ENCODE data around the gene ASXL1.

ASXL1 gene

GRCh38 chr20:32421290-32421689 is 63.2 kb downstream of the ASXL1 start:
- Histone ChIP-seq H3K4me2 (ENCODE audit: low read length) (no peak overlapping the region), H3K9me3 (ENCODE audit: low read length) (no peaks in the 10 kb centered on the region), H4K20me1 (ENCODE audit: insufficient read depth, low read length) (no peaks in the 10 kb centered on the region), H3K9ac (ENCODE audit: low read length) (no peak overlapping the region), H3K27me3 (ENCODE audit: insufficient read depth, low read length) (no peaks in the 10 kb centered on the region), H3K4me3 (ENCODE audit: low read depth, low read length, poor library complexity, severe bottlenecking) (no peak overlapping the region), H3K9me2 (ENCODE audit: low read depth, low read length) (no peaks in the 10 kb centered on the region), H3K79me2 (ENCODE audit: insufficient read depth, low read length) (peaks cover 48% of the 10 kb centered on the region), H3K36me3 (ENCODE audit: insufficient read depth, low read length) (peaks cover 39% of the 10 kb centered on the region), H2AFZ (ENCODE audit: low read length) (no peak overlapping the region), H3K27ac (ENCODE audit: low read depth, low read length, poor library complexity, severe bottlenecking) (no peak overlapping the region), H3K4me1 (ENCODE audit: insufficient read depth, low read length, severe bottlenecking) (no peaks in the 10 kb centered on the region), H3F3A (ENCODE audit: insufficient read depth, low read length) (no peaks in the 10 kb centered on the region)
- TF ChIP-seq CTCF (IDR thresholded peaks at IDR 0.05; ENCODE audit: low read length) (no peak), EZH2 (IDR thresholded peaks at IDR 0.05; ENCODE audit: borderline replicate concordance, low read length) (no peak)

GRCh38 chr20:32427996-32428395 is 69.9 kb downstream of the ASXL1 start:
- Histone ChIP-seq H3K27ac (ENCODE audit: low read depth, low read length, poor library complexity, severe bottlenecking) (no peak overlapping the region), H3K9me2 (ENCODE audit: low read depth, low read length) (no peaks in the 10 kb centered on the region), H3K36me3 (ENCODE audit: insufficient read depth, low read length) (peaks cover 89% of the 10 kb centered on the region), H2AFZ (ENCODE audit: low read length) (no peak overlapping the region), H3K27me3 (ENCODE audit: insufficient read depth, low read length) (no peaks in the 10 kb centered on the region), H3F3A (ENCODE audit: insufficient read depth, low read length) (no peaks in the 10 kb centered on the region), H3K4me1 (ENCODE audit: insufficient read depth, low read length, severe bottlenecking) (no peaks in the 10 kb centered on the region), H3K4me2 (ENCODE audit: low read length) (no peak overlapping the region), H3K79me2 (ENCODE audit: insufficient read depth, low read length) (peaks cover 13% of the 10 kb centered on the region), H3K9me3 (ENCODE audit: low read length) (no peaks in the 10 kb centered on the region), H3K9ac (ENCODE audit: low read length) (no peak overlapping the region), H3K4me3 (ENCODE audit: low read depth, low read length, poor library complexity, severe bottlenecking) (no peak overlapping the region), H4K20me1 (ENCODE audit: insufficient read depth, low read length) (no peaks in the 10 kb centered on the region)
- no peak for TF ChIP-seq CTCF (IDR thresholded peaks at IDR 0.05; ENCODE audit: low read length)
- no peak for TF ChIP-seq EZH2 (IDR thresholded peaks at IDR 0.05; ENCODE audit: borderline replicate concordance, low read length)

GRCh38 chr20:32429343-32429742 is 71.2 kb downstream of the ASXL1 start:
- Histone ChIP-seq H3K27me3 (ENCODE audit: insufficient read depth, low read length) (no peaks in the 10 kb centered on the region), H3K9me2 (ENCODE audit: low read depth, low read length) (no peaks in the 10 kb centered on the region), H3K36me3 (ENCODE audit: insufficient read depth, low read length) (peaks cover 93% of the 10 kb centered on the region), H3K4me1 (ENCODE audit: insufficient read depth, low read length, severe bottlenecking) (no peaks in the 10 kb centered on the region), H3K79me2 (ENCODE audit: insufficient read depth, low read length) (peaks cover 13% of the 10 kb centered on the region; the same call in 1 of the 2 replicates), H4K20me1 (ENCODE audit: insufficient read depth, low read length) (no peaks in the 10 kb centered on the region), H2AFZ (ENCODE audit: low read length) (no peak overlapping the region), H3F3A (ENCODE audit: insufficient read depth, low read length) (no peaks in the 10 kb centered on the region), H3K9me3 (ENCODE audit: low read length) (no peaks in the 10 kb centered on the region), H3K9ac (ENCODE audit: low read length) (no peak overlapping the region), H3K27ac (ENCODE audit: low read depth, low read length, poor library complexity, severe bottlenecking) (no peak overlapping the region), H3K4me2 (ENCODE audit: low read length) (no peak overlapping the region), H3K4me3 (ENCODE audit: low read depth, low read length, poor library complexity, severe bottlenecking) (no peak overlapping the region)
- TF ChIP-seq EZH2 (IDR thresholded peaks at IDR 0.05; ENCODE audit: borderline replicate concordance, low read length) (no peak), CTCF (IDR thresholded peaks at IDR 0.05; ENCODE audit: low read length) (no peak)
